ENCODE measurements around the gene POLR3F.
"Not testable (repeated sequence)": the region's sequence is repeated elsewhere in the genome, so short reads cannot be mapped to it uniquely, and the experiment has no call there.

DNA sequence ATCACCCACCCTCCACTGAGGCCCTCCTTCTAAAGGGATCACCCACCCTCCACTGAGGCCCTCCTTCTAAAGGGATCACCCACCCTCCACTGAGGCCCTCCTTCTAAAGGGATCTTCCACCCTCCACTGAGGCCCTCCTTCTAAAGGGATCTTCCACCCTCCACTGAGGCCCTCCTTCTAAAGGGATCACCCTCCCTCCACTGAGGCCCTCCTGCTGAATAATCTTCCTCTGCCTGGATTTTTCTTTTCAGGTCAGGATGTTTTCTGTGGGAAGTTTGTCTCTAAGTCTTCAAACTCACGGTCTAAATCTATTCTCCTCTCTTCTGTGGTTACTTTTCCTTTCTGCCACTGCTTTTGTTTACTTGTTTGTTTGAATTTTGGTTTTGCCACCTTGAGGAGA lies 34.5 kb downstream of the POLR3F start:
- TF ChIP-seq, protein P1, sequence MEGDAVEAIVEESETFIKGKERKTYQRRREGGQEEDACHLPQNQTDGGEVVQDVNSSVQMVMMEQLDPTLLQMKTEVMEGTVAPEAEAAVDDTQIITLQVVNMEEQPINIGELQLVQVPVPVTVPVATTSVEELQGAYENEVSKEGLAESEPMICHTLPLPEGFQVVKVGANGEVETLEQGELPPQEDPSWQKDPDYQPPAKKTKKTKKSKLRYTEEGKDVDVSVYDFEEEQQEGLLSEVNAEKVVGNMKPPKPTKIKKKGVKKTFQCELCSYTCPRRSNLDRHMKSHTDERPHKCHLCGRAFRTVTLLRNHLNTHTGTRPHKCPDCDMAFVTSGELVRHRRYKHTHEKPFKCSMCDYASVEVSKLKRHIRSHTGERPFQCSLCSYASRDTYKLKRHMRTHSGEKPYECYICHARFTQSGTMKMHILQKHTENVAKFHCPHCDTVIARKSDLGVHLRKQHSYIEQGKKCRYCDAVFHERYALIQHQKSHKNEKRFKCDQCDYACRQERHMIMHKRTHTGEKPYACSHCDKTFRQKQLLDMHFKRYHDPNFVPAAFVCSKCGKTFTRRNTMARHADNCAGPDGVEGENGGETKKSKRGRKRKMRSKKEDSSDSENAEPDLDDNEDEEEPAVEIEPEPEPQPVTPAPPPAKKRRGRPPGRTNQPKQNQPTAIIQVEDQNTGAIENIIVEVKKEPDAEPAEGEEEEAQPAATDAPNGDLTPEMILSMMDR (tag by site-specific recombination; IDR thresholded peaks at IDR 0.05) = not testable (repeated sequence)
- TF ChIP-seq, protein P2, sequence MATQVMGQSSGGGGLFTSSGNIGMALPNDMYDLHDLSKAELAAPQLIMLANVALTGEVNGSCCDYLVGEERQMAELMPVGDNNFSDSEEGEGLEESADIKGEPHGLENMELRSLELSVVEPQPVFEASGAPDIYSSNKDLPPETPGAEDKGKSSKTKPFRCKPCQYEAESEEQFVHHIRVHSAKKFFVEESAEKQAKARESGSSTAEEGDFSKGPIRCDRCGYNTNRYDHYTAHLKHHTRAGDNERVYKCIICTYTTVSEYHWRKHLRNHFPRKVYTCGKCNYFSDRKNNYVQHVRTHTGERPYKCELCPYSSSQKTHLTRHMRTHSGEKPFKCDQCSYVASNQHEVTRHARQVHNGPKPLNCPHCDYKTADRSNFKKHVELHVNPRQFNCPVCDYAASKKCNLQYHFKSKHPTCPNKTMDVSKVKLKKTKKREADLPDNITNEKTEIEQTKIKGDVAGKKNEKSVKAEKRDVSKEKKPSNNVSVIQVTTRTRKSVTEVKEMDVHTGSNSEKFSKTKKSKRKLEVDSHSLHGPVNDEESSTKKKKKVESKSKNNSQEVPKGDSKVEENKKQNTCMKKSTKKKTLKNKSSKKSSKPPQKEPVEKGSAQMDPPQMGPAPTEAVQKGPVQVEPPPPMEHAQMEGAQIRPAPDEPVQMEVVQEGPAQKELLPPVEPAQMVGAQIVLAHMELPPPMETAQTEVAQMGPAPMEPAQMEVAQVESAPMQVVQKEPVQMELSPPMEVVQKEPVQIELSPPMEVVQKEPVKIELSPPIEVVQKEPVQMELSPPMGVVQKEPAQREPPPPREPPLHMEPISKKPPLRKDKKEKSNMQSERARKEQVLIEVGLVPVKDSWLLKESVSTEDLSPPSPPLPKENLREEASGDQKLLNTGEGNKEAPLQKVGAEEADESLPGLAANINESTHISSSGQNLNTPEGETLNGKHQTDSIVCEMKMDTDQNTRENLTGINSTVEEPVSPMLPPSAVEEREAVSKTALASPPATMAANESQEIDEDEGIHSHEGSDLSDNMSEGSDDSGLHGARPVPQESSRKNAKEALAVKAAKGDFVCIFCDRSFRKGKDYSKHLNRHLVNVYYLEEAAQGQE (tag by site-specific recombination; IDR thresholded peaks at IDR 0.05) = not testable (repeated sequence)
- not testable (repeated sequence) for TF ChIP-seq ZBTB21 (tag by site-specific recombination; IDR thresholded peaks at IDR 0.05)
